HG02678 (cell line): ENCODE measurements around the gene TMEM255B.

Experiments used
- ATAC-seq: cut with Tn5 transposase; IDR thresholded peaks from one replicate; pipeline ENCODE4 v1.9.1; 2021; ENCODE audit warnings: mild to moderate bottlenecking, moderate library complexity; ENCODE audit not compliant: unreplicated experiment

The TMEM255B gene

DNA sequence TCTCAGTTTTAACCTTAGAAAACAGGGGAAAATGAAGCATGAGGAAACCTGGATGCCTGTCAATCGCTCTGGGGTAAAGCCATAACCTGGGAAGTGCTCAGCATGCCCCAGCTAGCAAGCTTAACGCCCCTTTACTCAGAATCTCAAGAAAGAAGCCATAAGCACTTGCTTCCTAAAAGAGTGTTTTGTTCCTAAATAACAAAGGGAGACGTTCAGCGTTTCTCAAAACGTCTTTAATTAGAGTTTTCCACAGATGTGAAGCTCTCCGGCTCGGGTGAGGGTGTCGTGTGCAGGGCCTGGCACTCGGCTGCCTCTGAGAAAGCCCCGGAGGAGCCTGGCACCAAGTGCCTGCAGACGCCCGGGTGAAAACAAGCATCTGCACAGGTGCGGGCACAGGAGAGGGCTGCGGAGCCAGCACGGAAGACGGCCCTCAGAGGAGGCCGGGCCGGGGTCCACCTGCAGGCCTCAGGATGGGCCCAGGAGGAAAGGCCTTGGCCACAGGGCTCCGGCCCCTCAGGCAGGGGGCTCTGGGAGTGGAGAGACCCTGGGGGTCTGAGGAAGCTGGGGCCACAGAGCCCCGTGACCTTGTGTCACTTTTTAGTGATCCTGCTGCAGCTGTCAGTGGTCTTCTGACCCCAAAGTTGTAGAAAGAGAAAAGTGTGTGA is 98.6 kb downstream of the TMEM255B start:
- no peak for ATAC-seq

GRCh38 chr13:113859311-113860050 is 100.5 kb downstream of the TMEM255B start:
- no peak for ATAC-seq

DNA sequence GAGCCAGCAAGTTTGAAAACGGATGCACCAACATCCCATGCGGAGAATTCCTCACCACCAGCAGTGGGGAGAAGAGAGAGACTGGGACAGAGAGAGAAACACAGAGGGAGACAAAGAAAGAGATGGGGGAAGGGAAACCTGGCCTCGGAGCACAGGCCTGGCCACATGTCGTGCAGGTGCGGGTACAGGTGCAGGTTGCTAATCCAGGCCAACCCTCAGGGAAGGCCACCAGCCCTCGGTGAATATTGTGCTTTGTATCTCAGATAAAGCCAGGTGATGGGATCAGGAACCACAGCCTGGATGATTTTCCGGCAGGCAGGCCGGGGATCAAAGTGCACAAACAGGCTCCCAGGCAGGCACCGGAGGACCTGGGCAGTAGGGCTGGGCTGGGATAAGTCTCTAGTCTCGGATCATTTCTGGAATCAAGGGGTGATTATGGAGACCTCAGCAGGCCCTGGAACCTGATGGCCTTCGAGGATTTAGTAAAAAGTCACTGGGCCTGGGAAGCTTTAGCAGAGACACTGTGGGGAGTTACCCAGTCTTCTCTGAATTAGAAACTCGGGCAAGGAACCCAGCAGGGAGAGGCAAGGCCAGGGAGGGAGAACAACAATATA is 101.1 kb downstream of the TMEM255B start:
- ATAC-seq: no peak

DNA sequence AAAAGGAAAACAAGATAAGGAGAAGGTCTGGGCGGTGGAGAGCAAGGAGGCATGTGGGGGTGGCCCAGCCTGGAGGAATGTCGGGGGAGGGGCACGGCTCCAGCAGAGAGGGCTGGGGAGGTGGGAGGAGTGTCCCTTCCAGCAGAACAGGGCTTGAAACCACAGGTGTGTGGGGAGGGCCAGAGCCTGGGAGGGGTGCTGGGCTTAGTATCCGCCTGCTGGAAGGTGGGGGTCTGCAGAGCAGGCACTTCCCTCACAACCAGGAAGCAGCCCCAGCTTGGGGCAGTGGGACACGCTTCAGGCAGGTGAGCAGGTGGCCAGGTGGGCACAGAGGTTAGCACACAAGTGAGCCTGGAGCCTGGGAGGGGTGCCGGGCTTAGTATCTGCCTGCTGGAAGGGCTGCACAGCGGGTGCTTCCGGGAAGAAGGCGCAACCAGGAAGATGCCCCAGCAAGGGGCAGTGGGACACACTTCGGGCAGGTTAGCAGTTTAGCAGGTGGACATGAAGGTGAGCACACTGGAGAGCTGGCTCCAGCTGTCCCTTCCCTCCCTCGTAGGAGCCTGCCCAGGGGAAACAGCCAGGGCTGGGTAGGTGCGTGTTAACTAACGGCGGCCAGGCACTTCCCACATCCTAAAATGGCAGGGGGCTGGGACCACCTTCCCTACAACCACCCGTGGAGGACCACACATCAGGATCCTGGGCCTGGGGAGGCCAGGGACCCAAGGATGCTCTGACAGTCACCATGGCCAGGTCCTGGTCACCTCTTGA is 101.8 kb downstream of the TMEM255B start:
- ATAC-seq: no peak

GRCh38 chr13:113861433-113862030 is 102.5 kb downstream of the TMEM255B start:
- ATAC-seq: no peak

DNA sequence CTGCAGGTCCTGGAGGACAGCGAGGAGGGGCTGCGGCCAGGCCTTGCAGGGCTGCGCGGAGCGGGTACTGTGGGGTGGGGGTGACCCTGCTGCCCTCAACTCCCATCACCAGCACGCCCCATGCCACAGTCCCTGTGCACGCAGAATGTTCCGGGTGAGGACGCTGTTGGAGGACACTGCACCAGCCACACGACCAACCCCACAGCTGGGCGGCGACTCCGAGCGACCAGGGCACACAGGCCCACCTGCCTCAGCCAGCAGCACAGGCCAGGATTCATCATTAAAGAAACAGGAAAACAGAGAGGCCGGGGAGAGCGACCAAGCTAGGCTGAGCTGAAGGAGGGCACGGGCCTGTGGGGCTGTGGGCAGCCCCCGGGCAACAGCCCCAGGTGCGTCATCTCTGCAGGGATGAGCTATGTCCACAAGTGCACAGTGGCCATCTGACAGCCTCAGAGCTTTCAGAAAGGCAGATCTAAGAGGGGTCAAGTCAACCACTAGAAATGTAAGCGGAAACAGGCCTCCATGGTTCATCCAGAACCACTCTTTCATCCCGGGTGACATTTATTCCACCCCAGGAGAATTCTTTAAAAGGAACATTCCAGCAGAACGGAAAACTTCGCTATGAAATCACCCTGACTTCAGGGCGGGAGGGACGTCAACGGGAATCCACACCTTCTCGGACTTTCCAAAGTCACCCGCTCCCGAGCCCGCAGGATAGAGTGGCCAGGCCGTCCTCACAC is 103.3 kb downstream of the TMEM255B start:
- no peak for ATAC-seq

- ATAC-seq: no peak
Measured at GRCh38 chr13:113862931-113863523, 104.0 kb downstream of the TMEM255B start.

DNA sequence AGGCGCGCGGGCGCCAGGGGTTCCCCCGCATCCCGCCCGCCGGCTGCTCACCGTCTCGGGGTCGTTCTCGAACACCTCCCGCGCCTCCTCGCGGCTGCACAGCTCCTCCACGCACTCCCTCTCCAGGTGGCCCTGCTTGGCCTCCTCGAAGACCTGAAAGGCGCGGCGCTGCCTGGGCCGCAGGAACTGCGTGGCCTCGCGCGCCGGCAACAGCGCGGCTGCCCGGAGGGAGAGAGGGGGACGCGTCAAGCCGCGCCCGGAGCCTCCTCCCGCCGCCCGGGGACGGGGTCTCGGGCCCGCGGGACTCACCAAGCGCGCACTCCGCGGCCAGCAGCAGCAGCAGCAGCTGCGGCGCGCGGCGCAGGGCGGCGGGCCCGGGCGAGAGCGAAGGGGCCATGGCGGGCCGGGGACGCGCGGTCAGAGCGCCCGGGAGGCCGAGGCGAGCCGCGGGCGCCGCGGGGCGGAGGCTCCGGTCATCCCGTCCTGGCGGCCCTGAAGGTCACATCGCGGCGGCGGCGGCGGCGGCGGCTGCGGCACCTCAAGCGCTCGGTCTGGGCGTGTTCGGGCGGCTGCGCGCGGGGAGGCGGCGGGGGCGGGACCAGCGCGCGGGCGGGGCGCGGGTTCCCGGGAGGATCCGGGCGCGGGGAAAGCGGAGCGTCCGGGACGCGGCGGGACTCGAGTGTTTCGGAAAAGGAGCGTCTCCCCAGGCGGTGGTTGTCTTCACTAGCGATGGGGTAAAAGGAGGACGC is 104.7 kb downstream of the TMEM255B start, which contains the start of gene GAS6:
Gene GAS6 (minus strand): TSS at position 553 of the 749 bp plus-strand sequence. CDS start 156 bp downstream, at position 397.
- no peak for ATAC-seq

DNA sequence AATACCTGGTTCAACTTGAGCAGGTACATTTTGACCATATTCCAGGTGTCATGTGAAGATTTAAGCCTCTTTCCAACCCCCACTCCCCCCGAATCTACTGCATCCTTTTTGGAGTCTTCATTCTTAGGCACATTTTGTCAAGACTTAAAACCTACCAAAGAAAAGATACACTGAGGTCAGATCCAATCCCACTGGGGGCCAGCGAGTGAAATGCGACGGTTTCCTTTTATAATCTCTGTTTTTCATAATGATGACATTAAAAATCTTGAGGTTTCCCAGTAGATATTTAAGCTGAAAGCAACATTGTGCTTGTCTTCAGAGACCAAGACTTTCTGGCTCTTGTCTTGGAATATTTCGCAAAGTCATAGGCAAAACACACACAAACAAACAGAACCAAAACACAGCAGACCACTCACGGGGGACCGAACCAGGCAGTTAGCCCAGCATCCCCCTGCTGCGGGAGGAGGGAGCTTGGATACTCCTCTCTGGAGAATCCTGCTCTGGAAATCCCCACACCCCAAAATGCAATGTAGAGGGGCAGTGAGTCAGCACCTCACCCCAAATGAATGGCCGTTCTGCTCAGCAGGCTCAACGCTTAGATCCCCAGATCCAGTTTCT is 105.4 kb downstream of the TMEM255B start:
- ATAC-seq: no peak

GRCh38 chr13:113865427-113865826 is 106.4 kb downstream of the TMEM255B start:
- no peak for ATAC-seq
